ENCODE results near the gene DLGAP1.
"Not testable (repeated sequence)": the region's sequence is repeated elsewhere in the genome, so short reads cannot be mapped to it uniquely, and the experiment has no call there.

The DLGAP1 gene

GRCh38 chr18:3592864-3593263, 862.2 kb downstream of the DLGAP1 start:
- no peak for DNase-seq

DNA sequence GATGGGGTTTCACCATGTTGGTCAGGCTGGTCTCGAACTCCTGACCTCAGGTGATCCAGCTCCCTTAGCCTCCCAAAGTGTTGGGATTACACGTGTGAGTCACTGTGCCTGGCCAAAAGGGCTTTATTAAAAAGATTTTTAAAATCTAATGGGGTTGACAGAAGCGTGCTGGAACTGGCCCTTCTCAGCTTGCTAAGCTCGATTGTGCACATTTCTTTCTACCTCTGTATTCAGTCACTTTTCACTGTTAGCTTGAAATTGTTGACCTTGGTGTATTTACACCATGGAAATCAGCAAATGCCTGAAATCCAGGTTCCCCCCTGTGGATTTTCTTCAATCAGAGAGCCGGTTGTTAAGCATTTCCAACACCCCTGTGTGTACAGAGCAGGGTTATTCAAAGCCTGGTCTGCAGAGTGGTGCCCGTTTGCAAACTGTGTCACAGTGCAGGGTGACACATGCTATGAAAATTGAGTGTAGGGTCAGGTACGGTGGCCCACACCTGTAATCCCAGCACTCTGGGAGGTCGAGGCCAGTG, 864.9 kb downstream of the DLGAP1 start:
- DNase-seq: no peak

DNA sequence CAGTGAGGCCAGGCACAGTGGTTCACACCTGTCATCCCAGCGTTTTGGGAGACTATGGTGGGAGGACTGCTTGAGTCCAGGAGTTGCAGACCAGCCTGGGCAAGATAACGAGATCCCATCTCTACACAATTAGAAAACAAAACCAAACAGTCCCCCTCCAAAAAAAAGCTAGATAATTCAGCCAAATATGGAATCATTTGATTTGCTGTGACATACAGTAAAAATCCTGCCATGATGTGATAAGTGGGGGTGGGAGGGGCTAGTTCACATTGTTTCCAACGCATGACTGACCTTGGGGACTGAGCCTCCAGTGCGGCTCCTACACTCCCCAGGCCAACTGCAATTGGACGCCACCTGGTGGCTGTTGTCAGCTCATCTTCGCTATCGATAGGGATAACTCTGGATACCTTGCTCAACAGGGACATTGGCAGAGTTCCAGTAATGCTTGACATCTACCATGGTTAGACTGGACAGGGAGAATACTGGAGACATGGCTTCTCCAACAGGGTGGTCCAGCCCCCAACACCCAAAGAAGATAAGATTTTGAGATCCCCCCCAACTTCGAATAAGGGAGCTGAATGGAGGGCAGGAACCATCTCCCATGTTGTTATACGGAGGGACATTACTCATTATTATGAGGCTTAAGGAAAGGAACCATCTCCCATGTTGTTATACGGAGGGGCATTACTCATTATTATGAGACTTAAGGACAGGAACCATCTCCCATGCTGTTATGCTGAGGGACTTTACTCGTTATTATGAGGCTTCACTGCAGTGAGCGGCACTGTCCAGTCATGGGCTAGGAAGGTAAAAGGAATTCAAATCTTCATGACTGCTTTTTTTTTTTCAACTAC, 869.2 kb downstream of the DLGAP1 start:
- peak; percentile 88 for DNase-seq

DNA sequence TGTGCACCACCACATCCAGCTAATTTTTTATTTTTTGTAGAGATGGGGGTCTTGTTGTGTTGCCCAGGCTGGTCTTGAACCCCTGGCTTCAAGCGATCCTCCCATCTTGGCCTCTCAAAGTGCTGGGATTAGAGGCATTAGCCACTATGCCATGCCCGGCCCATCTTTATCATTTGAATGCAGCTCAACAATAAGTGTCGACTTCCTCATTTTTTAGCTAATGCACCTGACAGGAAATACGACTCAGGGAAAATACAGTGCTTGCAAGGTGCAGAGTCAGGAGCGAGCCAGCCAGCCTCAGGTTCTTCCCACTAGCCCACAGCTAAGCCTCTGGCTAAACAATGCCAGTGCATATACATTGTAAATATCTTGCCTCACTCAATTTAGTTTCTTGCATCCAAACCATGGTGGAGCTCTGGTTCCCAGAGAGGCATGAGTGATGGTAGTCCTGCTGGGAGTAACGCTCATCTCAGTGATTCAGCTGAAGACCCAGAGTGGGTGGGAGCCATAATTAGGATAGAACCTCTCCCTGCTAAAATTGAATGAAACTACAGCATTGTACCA, 870.1 kb downstream of the DLGAP1 start:
- DNase-seq: peak; percentile 91

- DNase-seq: no peak
Measured at GRCh38 chr18:3584266-3584861, 870.7 kb downstream of the DLGAP1 start.

DNA sequence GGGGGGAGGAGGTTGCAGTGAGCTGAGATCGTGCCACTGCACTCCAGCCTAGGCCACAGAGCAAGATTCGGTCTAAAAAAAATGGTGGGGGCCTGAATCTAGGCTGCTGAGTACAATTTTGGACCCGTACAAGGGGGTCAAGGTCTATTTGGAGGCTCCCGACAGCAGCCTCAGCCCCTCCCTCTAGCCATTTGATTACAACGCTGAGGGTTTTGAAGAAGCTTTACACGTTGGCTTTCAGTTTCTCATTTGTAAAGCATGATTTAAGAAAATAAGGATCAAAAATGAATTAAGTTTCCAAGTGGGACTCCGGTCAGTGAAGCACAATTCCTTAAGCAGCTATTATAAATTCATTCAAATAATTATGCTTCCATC, 871.2 kb downstream of the DLGAP1 start:
- DNase-seq: no peak

- DNase-seq: not testable (repeated sequence)
Measured at GRCh38 chr18:3583106-3583872, 871.8 kb downstream of the DLGAP1 start.

- no peak for DNase-seq
Measured at GRCh38 chr18:3581890-3582289, 873.2 kb downstream of the DLGAP1 start.

GRCh38 chr18:3580523-3581025, 874.5 kb downstream of the DLGAP1 start:
- not testable (repeated sequence) for DNase-seq

DNA sequence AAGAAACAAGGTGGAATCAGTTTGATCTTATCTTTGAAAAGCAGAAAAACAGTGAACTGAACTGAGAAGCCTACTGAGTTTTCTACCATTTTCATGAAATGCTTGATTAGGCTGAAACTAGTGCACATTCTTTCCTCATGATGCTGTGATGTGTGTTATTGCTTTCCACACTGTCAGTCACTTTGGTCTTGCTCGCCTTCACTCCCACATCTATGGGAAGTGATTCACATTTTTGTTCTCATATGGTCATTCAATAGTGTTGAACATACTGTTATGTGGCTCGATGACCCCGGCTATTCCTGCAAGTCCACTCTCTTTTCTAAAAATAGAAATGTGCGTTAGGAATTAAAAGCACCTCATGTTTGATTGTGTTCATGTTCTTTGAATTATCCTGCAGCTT, 875.4 kb downstream of the DLGAP1 start:
- no peak for DNase-seq

DNA sequence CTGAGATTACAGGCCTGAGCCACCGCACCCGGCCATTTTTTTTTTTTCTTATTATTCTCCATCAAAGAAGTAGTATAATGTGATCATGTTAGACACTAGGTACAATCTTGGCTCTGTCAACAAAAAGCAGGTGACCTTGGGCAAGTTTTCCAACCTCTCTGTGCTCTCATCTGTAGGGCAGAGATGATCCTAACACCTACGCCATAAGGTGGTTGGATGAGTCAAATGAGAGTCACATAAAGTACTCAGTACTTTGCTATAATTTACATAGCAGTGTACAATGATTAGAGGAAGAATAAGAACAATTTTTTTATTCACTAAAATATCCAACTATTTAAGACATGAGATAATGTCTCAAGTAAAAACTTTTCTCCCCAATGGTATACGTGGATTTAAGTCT, 876.5 kb downstream of the DLGAP1 start:
- DNase-seq: no peak

DNA sequence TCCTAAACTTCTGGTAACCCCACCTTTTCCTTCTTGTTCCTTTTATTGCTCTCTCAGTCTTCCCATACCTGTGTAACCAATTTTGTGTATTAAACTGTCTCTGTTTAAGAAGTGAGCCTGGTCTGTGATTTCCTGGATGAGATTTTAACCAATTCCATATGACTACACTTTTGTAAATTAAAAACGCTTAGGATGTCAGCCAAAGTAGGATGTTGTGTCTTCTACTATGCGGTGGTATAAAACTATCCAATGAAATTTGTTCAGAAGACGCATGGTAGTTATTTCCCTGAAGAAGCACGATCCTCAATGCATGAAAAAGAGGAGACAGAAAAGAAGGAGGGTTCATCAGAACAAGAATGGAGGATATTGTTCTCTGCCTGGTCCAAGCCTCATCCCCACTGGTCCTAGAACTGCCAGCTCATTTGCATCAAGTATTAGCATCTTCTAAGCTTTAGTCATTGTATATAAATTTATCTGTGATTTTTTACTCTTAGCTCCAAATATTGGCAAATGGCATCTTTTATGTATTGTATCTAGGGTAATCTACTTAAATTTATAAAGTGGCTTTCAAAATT, 877.7 kb downstream of the DLGAP1 start:
- no peak for DNase-seq

DNA sequence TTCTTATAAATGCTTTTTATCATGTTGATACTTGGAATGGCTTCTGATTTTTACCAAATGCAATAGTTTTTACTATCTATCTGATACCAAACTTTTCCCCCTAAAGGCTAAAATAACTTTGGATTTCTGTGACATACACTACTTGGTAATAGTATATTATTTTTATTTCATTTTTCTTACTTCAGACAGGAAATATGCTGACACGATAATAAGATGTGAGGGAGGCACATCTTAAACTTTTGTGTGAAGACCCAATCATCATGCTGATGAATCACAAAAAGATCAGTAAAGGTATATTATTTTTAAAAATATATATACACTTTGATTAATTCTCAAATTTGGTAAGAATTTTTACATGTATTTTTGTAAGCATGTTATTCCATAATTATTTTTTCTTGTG, 882.3 kb downstream of the DLGAP1 start:
- no peak for DNase-seq

- DNase-seq: no peak
Measured at GRCh38 chr18:3566851-3567250, 888.3 kb downstream of the DLGAP1 start.

- no peak for DNase-seq
Measured at GRCh38 chr18:3560755-3561154, 894.4 kb downstream of the DLGAP1 start.

GRCh38 chr18:3554811-3555427, 900.2 kb downstream of the DLGAP1 start:
- no peak for DNase-seq

GRCh38 chr18:3554091-3554601, 901.0 kb downstream of the DLGAP1 start:
- no peak for DNase-seq

- no peak for DNase-seq
Measured at GRCh38 chr18:3552305-3552704, 902.8 kb downstream of the DLGAP1 start.

GRCh38 chr18:3547891-3548615, 907.1 kb downstream of the DLGAP1 start:
- DNase-seq: no peak

GRCh38 chr18:3546106-3546505, 909.0 kb downstream of the DLGAP1 start:
- peak; percentile 57 for DNase-seq

DNA sequence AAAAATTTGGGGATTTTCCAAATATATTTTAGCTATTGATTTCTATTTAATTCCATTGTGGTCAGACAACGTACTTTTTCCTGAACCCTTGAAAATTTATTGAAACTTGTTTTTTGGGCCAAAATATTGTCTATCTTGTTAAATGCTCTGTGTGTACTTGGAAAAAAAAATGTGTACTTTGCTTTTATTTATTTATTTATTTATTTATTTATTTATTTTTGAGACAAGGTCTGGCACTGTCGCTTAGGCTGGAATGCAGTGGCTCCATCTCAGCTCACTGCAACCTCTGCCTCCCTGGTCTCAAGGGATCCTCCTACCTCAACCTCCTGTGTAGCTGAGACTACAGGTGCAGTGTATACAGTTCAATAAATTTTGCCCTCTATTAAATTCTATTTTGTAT, 910.6 kb downstream of the DLGAP1 start:
- no peak for DNase-seq

Data from RPMI8226 (cell line).